Measurements from ENCODE around the gene RAB7A. TPM values are rescaled to one million over a fixed set of nuclear protein-coding genes. Genes with fewer than 3 reads are reported as not detected.

RAB7A gene
- total and polyA plus RNA-seq, 2 experiments from 2014 or later = 89.8 to 156 TPM

GRCh38 chr3:128734523-128735189, 8.7 kb downstream of the RAB7A start:
- Histone ChIP-seq H3K27ac (ENCODE audit: low read depth) (no peak overlapping the region), H3K79me2 (replicated peaks; ENCODE audit: insufficient read depth) (peaks cover 100% of the 10 kb centered on the region), H3K4me3 (no peak overlapping the region), H3K4me2 (no peak overlapping the region), H4K20me1 (replicated peaks; ENCODE audit: insufficient read depth) (peaks cover 89% of the 10 kb centered on the region), H3F3A (replicated peaks; ENCODE audit: low read depth) (0 out of 2 replicates have a peak, but pooled peaks cover 3% of the 10 kb centered on the region), H2AFZ (no peak overlapping the region), H3K36me3 (ENCODE audit: insufficient read depth) (peaks cover 4% of the 10 kb centered on the region; the same call in 1 of the 2 replicates), H3K27me3 (ENCODE audit: insufficient read depth) (no peaks in the 10 kb centered on the region), H3K9me2 (ENCODE audit: insufficient read depth) (no peaks in the 10 kb centered on the region), H3K4me1 (ENCODE audit: insufficient read depth) (peaks cover 13% of the 10 kb centered on the region; the same call in 1 of the 2 replicates)
- Mint-ChIP-seq H3K4me3 (no peak overlapping the region), H3K4me1 (peaks cover 36% of the 10 kb centered on the region), H3K27me3 (ENCODE audit: insufficient read depth, low read depth, poor library complexity) (no peaks in the 10 kb centered on the region), H3K27ac (no peak overlapping the region), H3K9me3 (no peaks in the 10 kb centered on the region), H3K36me3 (ENCODE audit: low read depth) (peaks cover 29% of the 10 kb centered on the region)
- ATAC-seq (no peak), DNase-seq (ENCODE audit: low spot score) (no peak)
- TF ChIP-seq POLR2AphosphoS5 (IDR thresholded peaks at IDR 0.05; ENCODE audit: low read depth) = no peak
- TF ChIP-seq ZNF462 (CRISPR knock-in tag; IDR thresholded peaks at IDR 0.05) = no peak
- TF ChIP-seq CREB1 (CRISPR knock-in tag; IDR thresholded peaks at IDR 0.05; ENCODE audit: low read depth) = no peak
- no peak for TF ChIP-seq EZH2 (IDR thresholded peaks at IDR 0.05; ENCODE audit: low read depth, unreplicated experiment)
- no peak for TF ChIP-seq ETS1 (IDR thresholded peaks at IDR 0.05)
- no peak for TF ChIP-seq EZH2phosphoT487 (IDR thresholded peaks at IDR 0.05; ENCODE audit: unreplicated experiment)
- no peak for TF ChIP-seq STAT1 (IDR thresholded peaks at IDR 0.05; ENCODE audit: unreplicated experiment)
- TF ChIP-seq ZNF114 (CRISPR knock-in tag; IDR thresholded peaks at IDR 0.05) = no peak
- no peak for TF ChIP-seq REST (IDR thresholded peaks at IDR 0.05; ENCODE audit: unreplicated experiment)
- TF ChIP-seq ZNF331 (CRISPR knock-in tag; IDR thresholded peaks at IDR 0.05; ENCODE audit: low read depth) = no peak
- TF ChIP-seq CTCF (conservative IDR thresholded peaks at IDR 0.05; ENCODE audit: low read depth in 2 of 2) = no peak
- TF ChIP-seq NANOG (IDR thresholded peaks at IDR 0.05; ENCODE audit: borderline replicate concordance) = no peak
